ENCODE measurements around the gene TP53I11. TPM values are rescaled to one million over a fixed set of nuclear protein-coding genes. Genes with fewer than 3 reads are reported as not detected.

Gene TP53I11
- polyA plus RNA-seq, 3 donors: 11.0 to 13.2 (median 11.3) TPM

GRCh38 chr11:44901120-44901633 is 49.5 kb downstream of the TP53I11 start:
- DNase-seq: no peak
- no peak overlapping the region for H2AFZ ChIP-seq (ENCODE audit: insufficient read depth, low read depth, low read length, poor library complexity, severe bottlenecking)
- no peaks in the 10 kb centered on the region for H3K79me2 ChIP-seq (ENCODE audit: insufficient read depth, low read length)
- Mint-ChIP-seq H3K9me3 (peaks cover 0 to 5% (median 2%) of the 10 kb centered on the region in 7 donors), H3K27me3 (ENCODE audit: low read depth in 3 of 3) (peaks cover 8 to 14% (median 10%) of the 10 kb centered on the region in 3 donors), H3K27ac (peak overlapping the region in 1 of 7 donors; percentile 2), H3K36me3 (no peaks in the 10 kb centered on the region), H3K4me3 (no peak overlapping the region), H3K4me1 (no peaks in the 10 kb centered on the region)
- no peaks in the 10 kb centered on the region for H3K4me1 ChIP-seq (ENCODE audit: control insufficient read depth in 1 of 2, insufficient read depth in 2 of 2, low read length in 2 of 2)
- H3K36me3 ChIP-seq (replicated peaks in 1 of 2; ENCODE audit: control insufficient read depth in 1 of 2, insufficient read depth in 2 of 2, low read length in 2 of 2): no peaks in the 10 kb centered on the region
- intact Hi-C loops (cut with micrococcal nuclease): no loop called here
- no peaks in the 10 kb centered on the region for H4K20me1 ChIP-seq (ENCODE audit: insufficient read depth, low read length)
- TF ChIP-seq CTCF (IDR thresholded peaks at IDR 0.05): no peak
- no peaks in the 10 kb centered on the region for H3K27me3 ChIP-seq (ENCODE audit: control insufficient read depth in 2 of 2, insufficient read depth in 2 of 2, low read length in 2 of 2)
- no peaks in the 10 kb centered on the region for H3K9me3 ChIP-seq (replicated peaks in 1 of 2; ENCODE audit: control insufficient read depth in 1 of 2, insufficient read depth in 1 of 2, low read length in 2 of 2)
- WGBS (ENCODE audit: insufficient coverage): 94% methylated on average over 1 of the region's 7 CpGs
- H3K27ac ChIP-seq (ENCODE audit: low read depth in 1 of 2, low read length in 2 of 2): no peak overlapping the region
- H3K9ac ChIP-seq (ENCODE audit: insufficient read depth, low read length, poor library complexity, severe bottlenecking): no peak overlapping the region
- H3K4me3 ChIP-seq (replicated peaks in 1 of 3; ENCODE audit: low read depth in 2 of 3, low read length in 3 of 3): no peak overlapping the region
- H3K4me2 ChIP-seq (replicated peaks; ENCODE audit: extremely low read depth, low read length, poor library complexity, severe bottlenecking): no peak overlapping the region

- Histone ChIP-seq H3K27me3 (ENCODE audit: control insufficient read depth in 2 of 2, insufficient read depth in 2 of 2, low read length in 2 of 2) (no peaks in the 10 kb centered on the region), H3K4me1 (ENCODE audit: control insufficient read depth in 1 of 2, insufficient read depth in 2 of 2, low read length in 2 of 2) (no peaks in the 10 kb centered on the region), H2AFZ (ENCODE audit: insufficient read depth, low read depth, low read length, poor library complexity, severe bottlenecking) (no peak overlapping the region), H3K9me3 (replicated peaks in 1 of 2; ENCODE audit: control insufficient read depth in 1 of 2, insufficient read depth in 1 of 2, low read length in 2 of 2) (no peaks in the 10 kb centered on the region), H3K27ac (ENCODE audit: low read depth in 1 of 2, low read length in 2 of 2) (no peak overlapping the region), H3K4me3 (replicated peaks in 1 of 3; ENCODE audit: low read depth in 2 of 3, low read length in 3 of 3) (no peak overlapping the region), H3K79me2 (ENCODE audit: insufficient read depth, low read length) (no peaks in the 10 kb centered on the region), H3K9ac (ENCODE audit: insufficient read depth, low read length, poor library complexity, severe bottlenecking) (no peak overlapping the region), H3K4me2 (replicated peaks; ENCODE audit: extremely low read depth, low read length, poor library complexity, severe bottlenecking) (no peak overlapping the region), H4K20me1 (ENCODE audit: insufficient read depth, low read length) (no peaks in the 10 kb centered on the region), H3K36me3 (replicated peaks in 1 of 2; ENCODE audit: control insufficient read depth in 1 of 2, insufficient read depth in 2 of 2, low read length in 2 of 2) (no peaks in the 10 kb centered on the region)
- H3K4me3 Mint-ChIP-seq: no peak overlapping the region
- peaks cover 8 to 13% (median 10%) of the 10 kb centered on the region in 3 donors for H3K27me3 Mint-ChIP-seq (ENCODE audit: low read depth in 3 of 3)
- peak overlapping the region in 1 of 7 donors; percentile 25 for H3K27ac Mint-ChIP-seq
- H3K36me3 Mint-ChIP-seq: no peaks in the 10 kb centered on the region
- H3K9me3 Mint-ChIP-seq: peaks cover 0 to 5% (median 2%) of the 10 kb centered on the region in 7 donors
- intact Hi-C loops (cut with micrococcal nuclease): no loop called here
- 100% methylated on average over 1 of the region's 3 CpGs for WGBS (ENCODE audit: insufficient coverage)
- DNase-seq: peak; percentile 22 to 47 (median 30)
- no peak for TF ChIP-seq CTCF (IDR thresholded peaks at IDR 0.05)
- no peaks in the 10 kb centered on the region for H3K4me1 Mint-ChIP-seq
These were observed 50.7 kb downstream of the TP53I11 start for GRCh38 chr11:44899959-44900358.
